GM18508 (cell line): Measurements from ENCODE around the gene ZNF337.
"Not testable (repeated sequence)": the region's sequence is repeated elsewhere in the genome, so short reads cannot be mapped to it uniquely, and the experiment has no call there.

Experiments used
- ATAC-seq: cut with Tn5 transposase; IDR thresholded peaks from one replicate; pipeline ENCODE4 v1.9.1; 2021; ENCODE audit warnings: moderate number of reproducible peaks; ENCODE audit not compliant: insufficient read depth, unreplicated experiment

Gene ZNF337

GRCh38 chr20:25632940-25633790 lies 63.5 kb downstream of the ZNF337 start:
- no peak for ATAC-seq

- not testable (repeated sequence) for ATAC-seq
Measured at GRCh38 chr20:25630615-25631014, 66.0 kb downstream of the ZNF337 start.

- no peak for ATAC-seq
Measured at GRCh38 chr20:25629816-25630499, 66.7 kb downstream of the ZNF337 start.

- no peak for ATAC-seq
Measured at GRCh38 chr20:25626779-25627178, 69.9 kb downstream of the ZNF337 start.

- no peak for ATAC-seq
Measured at GRCh38 chr20:25624500-25624939, 72.1 kb downstream of the ZNF337 start.
